ENCODE measurements around the gene MAPK4.
"Not testable (repeated sequence)": the region's sequence is repeated elsewhere in the genome, so short reads cannot be mapped to it uniquely, and the experiment has no call there.

MAPK4 gene

DNA sequence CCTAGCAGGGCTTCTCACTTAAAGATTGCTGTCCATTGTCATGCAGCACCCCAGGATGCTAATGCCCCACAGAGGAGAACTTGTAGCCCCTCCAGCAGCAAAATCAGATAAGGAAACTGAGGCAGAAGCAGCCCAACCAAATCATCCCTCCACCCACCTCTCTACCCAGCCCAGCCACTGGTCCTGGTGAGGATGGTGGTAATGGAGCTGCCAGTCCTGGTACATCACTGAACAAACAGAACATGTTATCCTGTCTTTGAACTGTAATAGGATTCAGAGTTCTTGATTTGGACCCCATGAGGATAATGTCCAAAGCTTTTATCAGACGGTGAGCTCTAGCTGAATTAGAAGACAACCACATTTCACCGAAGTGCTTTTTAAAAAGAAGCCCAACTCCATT, 146.8 kb downstream of the MAPK4 start:
- Histone ChIP-seq H3K27me3 (ENCODE audit: low read depth, low read length) (peaks cover 4% of the 10 kb centered on the region; the same call in 1 of the 2 replicates), H3K27ac (ENCODE audit: low read length) (no peak overlapping the region)

DNA sequence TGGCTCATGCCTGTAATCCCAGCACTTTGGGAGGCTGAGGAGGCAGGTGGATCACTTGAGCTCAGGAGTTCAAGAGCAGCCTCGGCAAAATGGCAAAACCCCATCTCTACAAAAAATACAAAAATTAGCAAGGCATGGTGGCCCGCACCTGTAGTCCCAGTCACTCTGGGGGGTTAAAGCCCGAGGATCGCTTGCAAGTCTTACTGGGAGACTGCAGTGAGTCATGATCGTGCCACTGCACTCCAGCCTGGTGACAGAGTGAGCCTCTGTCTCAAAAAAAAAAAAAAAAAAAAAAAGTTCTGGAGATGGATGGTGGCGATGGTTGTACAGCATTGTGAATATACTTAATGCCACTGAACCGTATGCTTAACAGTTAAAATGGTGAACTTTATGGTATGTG, 147.4 kb downstream of the MAPK4 start:
- not testable (repeated sequence) for H2AFZ ChIP-seq (ENCODE audit: low read depth, low read length); H3K27me3 ChIP-seq (ENCODE audit: low read depth, low read length); H3K4me2 ChIP-seq (ENCODE audit: low read length); H4K20me1 ChIP-seq (ENCODE audit: insufficient read depth, low read length); H3K4me1 ChIP-seq (ENCODE audit: low read length); H3K9ac ChIP-seq (ENCODE audit: low read length); H3K9me3 ChIP-seq (ENCODE audit: insufficient read depth, low read length); H3K79me2 ChIP-seq (ENCODE audit: low read length); H3K27ac ChIP-seq (ENCODE audit: low read length); H3K36me3 ChIP-seq (replicated peaks; ENCODE audit: low read depth, low read length); H3K4me3 ChIP-seq (ENCODE audit: low read length)

More for the DNA sequence above, 146.8 kb downstream of the MAPK4 start:
- H3K79me2 ChIP-seq (ENCODE audit: low read length), result no peaks in the 10 kb centered on the region
- H2AFZ ChIP-seq (ENCODE audit: low read depth, low read length), result no peak overlapping the region
- H3K4me1 ChIP-seq (ENCODE audit: low read length), result no peaks in the 10 kb centered on the region
- H3K9me3 ChIP-seq (ENCODE audit: insufficient read depth, low read length), result no peaks in the 10 kb centered on the region
- no peaks in the 10 kb centered on the region for H4K20me1 ChIP-seq (ENCODE audit: insufficient read depth, low read length)
- no peaks in the 10 kb centered on the region for H3K36me3 ChIP-seq (replicated peaks; ENCODE audit: low read depth, low read length)
- no peak overlapping the region for H3K4me3 ChIP-seq (ENCODE audit: low read length)
- no peak overlapping the region for H3K4me2 ChIP-seq (ENCODE audit: low read length)
- TF ChIP-seq EZH2phosphoT487 (IDR thresholded peaks at IDR 0.05; ENCODE audit: low read depth) (no peak), CTCF (IDR thresholded peaks at IDR 0.05; ENCODE audit: low read depth, low read length) (no peak)
- H3K9ac ChIP-seq (ENCODE audit: low read length), result no peak overlapping the region

DNA sequence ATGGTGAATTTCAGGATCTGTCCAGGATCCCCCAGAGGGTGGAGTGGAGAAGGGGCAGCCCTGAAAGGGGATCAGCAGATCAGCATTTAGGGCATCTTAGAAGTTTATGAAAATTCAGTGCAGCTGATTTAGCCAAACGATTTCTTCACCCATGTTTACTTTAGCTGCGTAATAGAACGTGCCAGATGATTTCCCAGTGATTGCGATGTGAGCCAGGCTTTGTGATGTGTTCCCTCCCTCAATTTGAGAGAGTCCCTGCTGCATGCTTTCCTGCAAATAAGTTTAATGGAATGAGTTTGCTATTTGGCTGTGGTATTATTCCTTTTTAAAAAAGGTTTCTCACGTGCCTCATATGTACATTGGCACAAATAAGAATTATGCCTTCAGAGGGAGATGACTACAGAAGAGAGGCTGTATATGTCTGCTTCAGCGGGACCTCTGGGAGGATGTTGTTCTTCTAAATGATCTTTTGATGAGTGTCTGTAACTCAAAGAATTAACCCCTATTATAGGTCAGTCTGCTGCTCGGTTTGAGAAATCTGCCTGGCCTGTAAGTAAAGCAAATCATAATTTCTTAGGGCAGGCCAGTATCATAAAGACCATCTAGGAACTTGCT, 148.1 kb downstream of the MAPK4 start:
- Histone ChIP-seq H3K4me3 (ENCODE audit: low read length) (no peak overlapping the region), H3K4me1 (ENCODE audit: low read length) (peaks cover 11% of the 10 kb centered on the region), H2AFZ (ENCODE audit: low read depth, low read length) (no peak overlapping the region), H3K4me2 (ENCODE audit: low read length) (no peak overlapping the region), H3K27ac (ENCODE audit: low read length) (no peak overlapping the region), H3K9me3 (ENCODE audit: insufficient read depth, low read length) (no peaks in the 10 kb centered on the region), H3K79me2 (ENCODE audit: low read length) (no peaks in the 10 kb centered on the region), H4K20me1 (ENCODE audit: insufficient read depth, low read length) (no peaks in the 10 kb centered on the region), H3K36me3 (replicated peaks; ENCODE audit: low read depth, low read length) (no peaks in the 10 kb centered on the region), H3K27me3 (ENCODE audit: low read depth, low read length) (peaks cover 4% of the 10 kb centered on the region; the same call in 1 of the 2 replicates), H3K9ac (ENCODE audit: low read length) (no peak overlapping the region)
- TF ChIP-seq CTCF (IDR thresholded peaks at IDR 0.05; ENCODE audit: low read depth, low read length) (no peak), EZH2phosphoT487 (IDR thresholded peaks at IDR 0.05; ENCODE audit: low read depth) (no peak)

DNA sequence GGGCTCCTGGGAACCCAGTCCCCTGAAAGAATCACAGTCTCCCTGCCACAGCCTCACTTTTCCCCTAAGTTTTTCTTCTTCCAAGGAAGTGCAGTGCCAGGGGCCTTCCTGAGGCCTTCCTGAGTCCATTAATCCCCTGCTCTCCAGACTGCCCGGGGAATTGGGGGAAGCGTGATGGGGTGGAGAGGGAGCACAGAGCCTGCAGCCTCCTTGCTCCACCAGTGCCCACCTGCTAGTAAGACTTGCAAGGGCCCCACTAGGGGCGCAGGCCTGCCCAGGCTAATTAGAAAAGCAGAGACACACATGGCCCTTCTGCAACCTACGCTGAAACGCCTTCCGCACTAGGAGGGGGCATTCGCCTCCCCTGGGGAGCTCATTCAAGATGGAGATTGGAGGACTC, 149.3 kb downstream of the MAPK4 start:
- H3K9ac ChIP-seq (ENCODE audit: low read length), result no peak overlapping the region
- H3K9me3 ChIP-seq (ENCODE audit: insufficient read depth, low read length), result no peaks in the 10 kb centered on the region
- H3K4me3 ChIP-seq (ENCODE audit: low read length), result no peak overlapping the region
- H3K36me3 ChIP-seq (replicated peaks; ENCODE audit: low read depth, low read length), result no peaks in the 10 kb centered on the region
- H3K27me3 ChIP-seq (ENCODE audit: low read depth, low read length), result peaks cover 11% of the 10 kb centered on the region; the same call in 1 of the 2 replicates
- peaks cover 15% of the 10 kb centered on the region for H3K4me1 ChIP-seq (ENCODE audit: low read length)
- no peak overlapping the region for H2AFZ ChIP-seq (ENCODE audit: low read depth, low read length)
- no peaks in the 10 kb centered on the region for H3K79me2 ChIP-seq (ENCODE audit: low read length)
- H3K4me2 ChIP-seq (ENCODE audit: low read length), result no peak overlapping the region
- TF ChIP-seq CTCF (IDR thresholded peaks at IDR 0.05; ENCODE audit: low read depth, low read length) (peak; percentile 4; the same call in 1 of the 2 replicates), EZH2phosphoT487 (IDR thresholded peaks at IDR 0.05; ENCODE audit: low read depth) (no peak)
- H3K27ac ChIP-seq (ENCODE audit: low read length), result no peak overlapping the region
- H4K20me1 ChIP-seq (ENCODE audit: insufficient read depth, low read length), result no peaks in the 10 kb centered on the region

Measured in OCI-LY3 (cell line).